GM21576 (cell line): Measurements from ENCODE around the gene GPR17.

ENCODE experiments used
- ATAC-seq: cut with Tn5 transposase; IDR thresholded peaks from one replicate; pipeline ENCODE4 v1.9.1; 2021; ENCODE audit warnings: mild to moderate bottlenecking, moderate library complexity; ENCODE audit not compliant: unreplicated experiment

GPR17 gene

GRCh38 chr2:127645395-127646291 is at the start of gene GPR17:
Gene GPR17 (plus strand): TSS chr2:127646153. CDS start chr2:127650736, 4,583 bp downstream.
- no peak for ATAC-seq

GRCh38 chr2:127596311-127597045 is 49.5 kb upstream of the GPR17 start:
- ATAC-seq: no peak

- no peak for ATAC-seq
Observed at GRCh38 chr2:127597046-127597983, 48.6 kb upstream of the GPR17 start.

GRCh38 chr2:127597984-127598380 is 48.0 kb upstream of the GPR17 start:
- ATAC-seq: no peak

- no peak for ATAC-seq
Observed at GRCh38 chr2:127598711-127599110, 47.2 kb upstream of the GPR17 start.

GRCh38 chr2:127599211-127599610 is 46.7 kb upstream of the GPR17 start:
- ATAC-seq: no peak

GRCh38 chr2:127604986-127605385 is 41.0 kb upstream of the GPR17 start:
- ATAC-seq: no peak

GRCh38 chr2:127605691-127606263 is 40.2 kb upstream of the GPR17 start:
- no peak for ATAC-seq

- ATAC-seq: no peak
Observed at GRCh38 chr2:127606625-127607398, 39.1 kb upstream of the GPR17 start.

GRCh38 chr2:127607399-127607908 is 38.5 kb upstream of the GPR17 start:
- no peak for ATAC-seq

- ATAC-seq: no peak
Observed at GRCh38 chr2:127608061-127609030, 37.6 kb upstream of the GPR17 start.

GRCh38 chr2:127609031-127609751 is 36.8 kb upstream of the GPR17 start:
- no peak for ATAC-seq

- ATAC-seq: no peak
Observed at GRCh38 chr2:127609818-127610217, 36.1 kb upstream of the GPR17 start.

GRCh38 chr2:127610561-127610960 is 35.4 kb upstream of the GPR17 start:
- no peak for ATAC-seq

GRCh38 chr2:127611076-127611925 is 34.7 kb upstream of the GPR17 start:
- no peak for ATAC-seq

- no peak for ATAC-seq
Observed at GRCh38 chr2:127612111-127612822, 33.7 kb upstream of the GPR17 start.
